HG03039 (cell line): Measurements from ENCODE around the gene SNX30.

ENCODE experiments used
- ATAC-seq: cut with Tn5 transposase; IDR thresholded peaks from one replicate; pipeline ENCODE4 v1.9.1; 2021; ENCODE audit warnings: mild to moderate bottlenecking, moderate library complexity; ENCODE audit not compliant: unreplicated experiment

SNX30 gene

GRCh38 chr9:112853882-112854585, 103.5 kb downstream of the SNX30 start:
- no peak for ATAC-seq

- ATAC-seq = no peak
These were observed 104.1 kb downstream of the SNX30 start for GRCh38 chr9:112854657-112855056.

- ATAC-seq = no peak
These were observed 105.6 kb downstream of the SNX30 start for GRCh38 chr9:112856200-112856599.

DNA sequence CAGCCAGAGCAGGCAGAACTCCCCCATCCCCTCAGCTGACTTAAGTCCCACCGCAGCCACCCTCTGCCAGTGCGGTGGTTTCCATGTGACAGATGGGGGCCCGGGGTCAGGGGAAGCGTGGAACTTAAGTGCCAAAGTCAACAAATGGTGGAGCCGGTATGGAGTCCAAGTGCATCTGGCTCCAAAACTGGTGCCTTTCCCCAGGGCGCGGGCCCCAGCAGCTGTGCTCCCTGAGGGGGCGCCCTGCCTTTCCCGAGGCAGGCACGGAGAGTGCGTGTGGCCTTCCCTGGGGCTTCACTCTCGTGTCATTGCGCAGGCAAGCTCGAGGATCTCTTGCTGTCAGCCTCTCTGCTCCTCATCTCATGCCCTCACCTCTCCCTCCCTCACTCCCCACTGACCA, 106.3 kb downstream of the SNX30 start:
- ATAC-seq = no peak

DNA sequence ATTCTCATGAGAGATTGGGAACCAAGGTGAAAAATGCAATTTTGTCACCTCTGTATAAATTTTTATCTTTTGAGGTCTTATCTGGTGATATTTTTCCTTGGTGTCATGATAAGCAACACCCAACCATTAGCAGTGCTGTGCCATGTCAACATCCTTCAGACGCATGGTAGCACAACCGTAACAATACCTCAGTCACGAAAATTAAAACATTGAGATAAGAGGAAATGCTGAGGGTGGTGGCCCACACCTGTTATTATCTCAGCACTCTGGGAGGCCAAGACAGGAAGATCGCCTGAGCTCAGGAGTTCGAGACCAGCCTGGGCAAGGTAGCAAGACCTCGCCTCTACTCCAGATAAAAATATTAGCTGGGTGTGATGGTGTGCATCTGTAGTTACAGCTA, 107.4 kb downstream of the SNX30 start:
- no peak for ATAC-seq

DNA sequence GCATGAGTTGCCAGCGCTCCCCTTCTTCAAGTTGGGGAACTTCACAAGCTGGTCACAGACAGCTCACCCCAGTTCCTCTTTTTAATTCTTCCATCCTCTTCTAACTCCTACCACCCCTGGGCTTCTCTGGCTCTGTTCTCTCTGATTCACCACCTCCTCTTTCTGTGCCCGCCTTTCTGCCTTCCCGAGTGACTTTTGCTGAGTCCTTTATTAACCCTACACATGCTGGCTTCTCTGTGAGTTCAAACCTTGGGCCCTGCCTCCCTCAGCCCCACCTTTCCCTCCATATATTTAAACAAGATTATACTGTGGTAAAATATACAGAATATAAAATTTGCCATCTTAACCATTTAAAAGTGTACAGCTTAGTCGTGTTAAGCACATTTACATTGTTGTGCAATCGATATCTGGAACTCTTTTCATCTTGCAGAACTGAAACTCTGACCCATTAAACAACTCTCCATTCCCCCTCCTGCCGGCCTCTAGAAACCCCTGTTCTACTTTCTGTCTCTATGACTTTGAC, 108.1 kb downstream of the SNX30 start:
- ATAC-seq = peak; percentile 55

- ATAC-seq = no peak
These were observed 109.9 kb downstream of the SNX30 start for GRCh38 chr9:112860451-112860850.

- no peak for ATAC-seq
These were observed 110.6 kb downstream of the SNX30 start for GRCh38 chr9:112861155-112861554.

DNA sequence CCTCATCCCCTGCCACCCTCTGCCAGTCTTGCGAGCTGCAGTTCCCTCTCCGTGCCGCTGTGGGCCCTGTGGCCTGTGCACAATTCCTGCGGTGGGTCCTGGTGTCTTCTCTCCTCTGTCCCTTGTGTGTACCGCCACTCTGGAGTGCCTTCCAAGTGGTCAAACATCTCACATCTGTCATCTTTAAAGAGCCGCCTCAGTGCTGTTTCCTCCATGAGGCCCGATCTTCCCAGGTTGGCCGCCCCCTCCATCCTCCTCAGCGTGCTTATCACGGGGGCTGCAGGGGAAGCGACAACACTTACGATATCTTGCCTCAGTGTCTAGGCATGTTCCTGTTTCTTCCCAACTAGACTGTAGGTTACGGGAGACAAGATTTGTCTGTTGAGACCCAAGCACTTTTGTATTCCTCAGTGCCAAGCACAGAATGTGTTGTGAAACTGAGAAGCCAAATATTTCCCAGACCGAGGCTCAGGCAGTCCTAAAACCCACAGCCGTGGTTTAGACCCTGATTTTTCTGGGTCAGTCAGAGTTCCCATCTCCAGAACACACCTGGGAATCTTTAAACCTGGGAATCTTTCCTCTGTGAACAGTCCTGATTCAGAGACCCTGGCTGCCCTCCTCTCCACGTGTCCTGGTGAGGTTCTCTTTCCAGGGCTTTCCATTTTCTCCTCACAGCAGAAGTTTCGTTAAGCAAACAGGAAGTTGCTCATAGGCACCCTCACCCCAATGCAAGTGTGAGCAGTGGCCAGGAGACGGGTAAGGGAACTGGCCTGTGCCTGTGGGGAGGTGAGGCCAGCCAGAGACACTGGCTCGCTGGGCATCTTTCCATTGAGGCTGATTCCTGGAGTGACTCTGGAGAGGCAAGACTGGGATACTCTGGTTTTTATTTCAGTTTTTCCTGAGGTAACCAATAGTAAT, 111.3 kb downstream of the SNX30 start:
- no peak for ATAC-seq

DNA sequence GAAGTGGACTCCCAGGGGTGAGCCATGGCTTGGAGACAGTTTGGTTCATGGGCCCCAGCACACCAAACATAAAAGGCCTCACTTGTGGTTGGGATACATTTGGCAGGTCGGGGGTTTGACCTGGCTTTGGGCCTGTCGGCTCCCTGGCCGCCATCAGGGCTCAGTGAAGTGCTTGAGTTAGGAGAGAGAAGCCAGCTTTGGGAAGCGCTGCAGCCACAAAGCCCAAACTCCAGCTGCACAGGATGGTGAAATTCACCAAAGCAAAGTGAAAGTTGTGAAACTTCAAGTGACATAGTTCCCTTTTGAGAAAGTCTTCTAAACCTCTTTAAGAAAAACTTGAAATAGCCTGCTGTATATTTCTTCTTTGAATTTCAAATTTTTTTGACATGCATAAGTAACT, 112.7 kb downstream of the SNX30 start:
- ATAC-seq = no peak

- no peak for ATAC-seq
These were observed 113.2 kb downstream of the SNX30 start for GRCh38 chr9:112863746-112864145.

GRCh38 chr9:112864403-112864802, 113.8 kb downstream of the SNX30 start:
- no peak for ATAC-seq

GRCh38 chr9:112864982-112865381, 114.4 kb downstream of the SNX30 start:
- no peak for ATAC-seq

GRCh38 chr9:112866662-112867274, 116.2 kb downstream of the SNX30 start:
- no peak for ATAC-seq

DNA sequence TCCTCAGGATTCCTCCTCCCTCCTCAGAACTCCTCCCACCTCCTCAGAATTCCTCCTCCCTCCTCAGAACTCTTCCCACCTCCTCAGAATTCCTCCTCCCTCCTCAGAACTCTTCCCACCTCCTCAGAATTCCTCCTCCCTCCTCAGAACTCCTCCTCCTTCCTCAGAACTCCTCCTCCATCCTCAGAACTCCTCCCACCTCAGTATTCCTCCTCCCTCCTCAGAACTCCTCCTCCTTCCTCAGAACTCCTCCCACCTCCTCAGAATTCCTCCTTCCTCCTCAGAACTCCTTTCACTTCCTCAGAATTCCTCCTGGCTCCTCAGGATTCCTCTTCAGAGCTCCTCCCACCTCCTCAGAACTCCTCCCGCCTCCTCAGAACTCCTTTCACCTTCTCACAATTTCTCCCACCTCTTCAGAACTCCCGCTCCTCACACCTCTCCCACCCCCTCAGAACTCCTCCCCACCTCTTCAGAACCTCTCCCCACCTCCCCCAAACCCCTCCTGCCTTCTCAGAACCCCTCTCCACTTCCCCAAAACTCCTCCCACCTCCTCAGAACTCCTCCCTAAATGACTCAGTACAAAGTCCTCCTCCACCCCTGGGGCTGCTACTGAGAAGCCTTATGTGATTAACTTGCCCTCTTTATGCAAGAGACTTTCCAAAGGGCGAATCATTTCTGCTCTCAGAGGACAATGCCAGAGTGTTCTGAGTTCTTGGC, 116.9 kb downstream of the SNX30 start:
- ATAC-seq = no peak

GRCh38 chr9:112868461-112868860, 117.9 kb downstream of the SNX30 start:
- ATAC-seq = no peak

- ATAC-seq = no peak
These were observed 118.5 kb downstream of the SNX30 start for GRCh38 chr9:112869041-112869529.

DNA sequence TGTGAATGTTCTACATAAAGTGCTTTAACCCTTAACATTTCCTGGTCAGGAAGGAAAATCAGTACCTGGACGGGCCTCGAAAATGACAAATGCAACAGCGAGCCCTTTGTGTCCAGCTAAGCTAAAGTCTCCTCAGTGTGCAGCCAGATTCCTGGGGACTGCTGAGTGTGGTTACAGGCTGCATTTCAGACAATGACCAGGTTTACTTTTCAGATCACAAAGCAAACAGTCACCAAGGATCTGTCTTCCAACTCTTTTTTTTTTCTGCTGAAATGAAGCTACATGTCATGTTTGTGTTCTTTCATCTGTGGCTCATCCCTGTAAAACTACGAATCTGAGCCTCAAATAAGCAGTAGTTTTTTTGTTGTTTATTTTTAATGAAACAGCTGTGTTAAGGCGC, 119.4 kb downstream of the SNX30 start:
- no peak for ATAC-seq

DNA sequence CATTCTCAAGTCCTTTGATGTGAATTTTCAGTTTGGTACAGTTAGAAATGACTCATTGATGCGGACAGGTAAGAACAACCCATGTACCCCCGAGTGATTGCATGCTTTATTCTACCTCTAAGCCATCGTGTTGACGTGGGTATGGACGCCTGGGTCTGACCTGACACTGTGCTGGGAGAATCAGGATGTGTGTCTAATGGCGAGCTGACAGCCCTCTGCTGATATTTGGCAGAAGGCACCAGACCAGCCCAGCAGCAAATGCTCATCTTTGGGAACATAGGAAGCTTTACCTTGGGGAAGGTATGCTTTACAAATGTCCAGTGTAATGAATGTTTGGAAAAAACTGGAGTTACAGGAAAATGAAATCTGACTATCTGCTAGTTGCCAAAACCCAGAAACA, 120.0 kb downstream of the SNX30 start:
- no peak for ATAC-seq

DNA sequence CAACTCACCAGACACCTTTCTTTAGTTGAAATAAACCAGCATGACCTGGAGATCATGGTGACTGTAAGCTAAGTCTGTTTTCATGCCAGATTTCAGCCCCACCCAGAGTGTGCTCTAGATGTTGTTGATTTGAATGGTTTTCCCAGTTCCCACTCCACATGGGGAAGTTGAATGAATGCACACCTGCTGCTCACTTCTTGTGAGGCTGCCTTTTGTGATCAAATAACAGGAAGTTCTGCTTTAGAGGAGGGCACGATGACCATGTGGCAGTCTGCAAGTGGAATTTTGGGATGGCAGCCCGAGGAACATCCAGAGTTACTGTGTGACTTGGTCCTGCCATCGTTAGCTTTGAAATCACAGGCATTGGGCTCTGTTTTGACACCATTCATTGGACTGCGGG, 121.5 kb downstream of the SNX30 start:
- no peak for ATAC-seq
